Sigmoid colon (tissue), 7 donors: ENCODE results near the gene ATXN1. TPM values are rescaled to one million over a fixed set of nuclear protein-coding genes. Genes with fewer than 3 reads are reported as not detected.

Experiments
- DNase-seq: peaks from one replicate; pipeline ENCODE4 v3.0.0-alpha.2; 2019
- H3K27ac ChIP-seq, 4 donors: fragments of 200-600 bp; sonication (generic); one replicate each; pipeline ENCODE4 v1.5.1; 2016 to 2019; ENCODE audit warnings: mild to moderate bottlenecking in 1 of 4
- H3K27me3 ChIP-seq, 3 donors: fragments of 200-600 bp; sonication (generic); one replicate each; pipeline ENCODE4 v1.5.1; 2019; ENCODE audit warnings: mild to moderate bottlenecking in 1 of 3
- H3K36me3 ChIP-seq, 4 donors: fragments of 200-600 bp; sonication (generic); one replicate each; pipeline ENCODE4 v1.5.1; 2016 to 2019
- H3K4me1 ChIP-seq, 4 donors: fragments of 200-600 bp; sonication (generic); one replicate each; pipeline ENCODE4 v1.5.1; 2017 to 2019
- H3K4me3 ChIP-seq, 4 donors: fragments of 200-600 bp; sonication (generic); one replicate each; pipeline ENCODE4 v1.5.1; 2017 to 2019; ENCODE audit warnings: mild to moderate bottlenecking in 2 of 4, moderate library complexity in 1 of 4
- H3K9me3 ChIP-seq, 4 donors: fragments of 200-600 bp in 3 of 4; sonication (generic) in 3 of 4; one replicate each; pipeline versions ENCODE4 v1.5.1 to v1.6.1; 2013 to 2019
- CTCF ChIP-seq, 4 experiments: fragments of 450-650 bp in 3 of 4; fragments of 200-600 bp in 1 of 4; IDR thresholded peaks; one replicate each; pipeline ENCODE4 v1.5.1; 2016 to 2019; ENCODE audit warnings: antibody characterized with exemption in 4 of 4, mild to moderate bottlenecking in 3 of 4, moderate library complexity in 2 of 4
- EP300 ChIP-seq, 4 donors: sonication (generic); formaldehyde crosslinking; IDR thresholded peaks; one replicate each; pipeline ENCODE4 v1.6.1; 2017; ENCODE audit warnings: antibody characterized with exemption in 4 of 4
- POLR2A ChIP-seq, 2 donors: fragments of 450-650 bp; IDR thresholded peaks; one replicate each; pipeline ENCODE4 v1.6.1; 2016; ENCODE audit warnings: antibody characterized with exemption in 2 of 2, mild to moderate bottlenecking in 2 of 2, moderate library complexity in 2 of 2
- POLR2AphosphoS5 ChIP-seq, 4 donors: sonication (generic); formaldehyde crosslinking; IDR thresholded peaks; one replicate each; pipeline ENCODE4 v1.6.1; 2017; ENCODE audit warnings: antibody characterized with exemption in 4 of 4
- WGBS, 2 donors: extraction: QIAGEN DNeasy Blood & Tissue Kit; methylation state at CpG; one replicate each; pipeline ENCODE4 v1.1.7; 2013; 5-methylcytosine and 5-hydroxymethylcytosine counted together
- intact Hi-C: fragments of 100-400 bp; cut with DNase I; formaldehyde crosslinking; loops from one replicate; pipeline ENCODE4 v1.15.1; 2023
- polyA plus RNA-seq, 3 donors: library from polyadenylated mRNA; stranded (reverse); fragments of 200-250 nt; gene quantifications; one replicate each; pipeline ENCODE4 v1.2.3, GENCODE V29; 2013
- total RNA-seq, 4 donors: library from RNA; depleted of rRNA; stranded (reverse); fragments of >200 nt; gene quantifications; one replicate each; pipeline ENCODE4 v1.1.0, GENCODE V29; 2016
- donor health status: healthy with polysubstance abuse.
- donor health status: Bipolar disorder and iron deficiency.
- donor health status: healthy.

The ATXN1 gene
- total and polyA plus RNA-seq, 7 donors: 4.8 to 95.3 (median 37.7) TPM

GRCh38 chr6:16770701-16771569 lies 9.7 kb upstream of the ATXN1 start:
- peaks cover 0 to 53% (median 50%) of the 10 kb centered on the region in 4 donors for H3K4me1 ChIP-seq
- peak overlapping the region; percentile 64 to 99 (median 86) for H3K27ac ChIP-seq
- TF ChIP-seq POLR2A (IDR thresholded peaks at IDR 0.05) (no peak), CTCF (IDR thresholded peaks at IDR 0.05) (peak; percentile 73 to 87 (median 84)), EP300 (IDR thresholded peaks at IDR 0.05) (peak in 1 of 4 donors; percentile 88), POLR2AphosphoS5 (IDR thresholded peaks at IDR 0.05) (peak in 1 of 4 donors; percentile 75)
- H3K27me3 ChIP-seq: no peaks in the 10 kb centered on the region
- 28 to 34% methylated on average over 16 of the region's 16 CpGs for WGBS, 2 donors
- H3K9me3 ChIP-seq: no peaks in the 10 kb centered on the region
- H3K36me3 ChIP-seq: no peaks in the 10 kb centered on the region
- intact Hi-C loops: loop anchor here (2.0 kb wide), 1 partner anchor 316 kb away; no protein-coding TSS in a partner anchor
- DNase-seq: peak; percentile 92
- no peak overlapping the region for H3K4me3 ChIP-seq

GRCh38 chr6:16769986-16770376 lies 8.7 kb upstream of the ATXN1 start:
- H3K4me1 ChIP-seq: peaks cover 0 to 61% (median 58%) of the 10 kb centered on the region in 4 donors
- 77 to 82% methylated on average over 5 of the region's 5 CpGs for WGBS, 2 donors

DNA sequence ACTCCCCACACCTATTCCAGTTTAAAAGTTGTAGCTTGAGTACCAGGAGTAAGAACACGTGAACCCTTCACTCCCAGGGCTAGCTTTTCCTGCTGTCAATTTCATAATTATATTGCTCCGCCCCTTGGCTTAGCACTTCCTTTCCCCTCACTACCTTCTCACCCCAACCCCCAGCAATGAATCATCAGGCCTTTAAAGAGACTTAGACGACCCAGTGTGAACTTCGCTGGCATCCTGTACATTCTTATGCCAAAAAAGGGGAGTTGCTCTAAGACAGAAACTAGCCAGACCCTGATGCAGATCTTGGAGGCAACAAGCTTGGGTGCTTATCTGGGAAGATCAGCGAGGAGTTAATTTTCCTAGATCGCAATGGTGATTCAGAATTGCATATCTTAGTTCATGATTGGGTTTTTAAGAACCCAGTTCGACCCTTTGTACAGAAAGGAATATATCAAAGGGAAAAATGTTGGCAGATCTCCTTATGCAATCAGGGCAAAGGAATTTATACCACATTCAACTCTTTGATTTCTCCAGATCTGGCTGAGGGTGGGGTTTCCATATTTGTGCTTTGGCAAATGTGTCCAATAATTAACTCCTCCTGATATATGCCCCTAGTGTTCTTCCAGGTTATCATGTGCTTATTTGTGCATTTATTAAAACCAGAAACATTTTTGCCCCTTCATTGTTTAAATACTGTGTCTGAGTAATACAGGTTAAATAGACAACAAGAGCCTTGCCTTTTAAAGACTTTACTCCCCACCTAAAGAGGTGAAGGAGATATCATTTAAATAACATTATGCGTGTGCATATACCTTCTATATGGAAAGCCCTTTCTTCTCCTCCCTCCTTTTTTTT lies 8.1 kb upstream of the ATXN1 start:
- TF ChIP-seq POLR2AphosphoS5 (IDR thresholded peaks at IDR 0.05) (peak; percentile 24 to 82 (median 71)), EP300 (IDR thresholded peaks at IDR 0.05) (peak in 2 of 4 donors; percentile 69 to 70), POLR2A (IDR thresholded peaks at IDR 0.05) (no peak), CTCF (IDR thresholded peaks at IDR 0.05) (no peak)
- intact Hi-C loops: loop anchor here (2.0 to 10.0 kb wide), 2 partner anchors 365 to 437 kb away; no protein-coding TSS in a partner anchor
- peaks cover 0 to 67% (median 63%) of the 10 kb centered on the region in 4 donors for H3K4me1 ChIP-seq
- peak overlapping the region; percentile 64 to 99 (median 86) for H3K27ac ChIP-seq
- peak; percentile 68 for DNase-seq
- no peak overlapping the region for H3K4me3 ChIP-seq
- WGBS, 2 donors: 21 to 29% methylated on average over 8 of the region's 8 CpGs
- H3K9me3 ChIP-seq: no peaks in the 10 kb centered on the region
- no peaks in the 10 kb centered on the region for H3K27me3 ChIP-seq
- H3K36me3 ChIP-seq: no peaks in the 10 kb centered on the region

More at GRCh38 chr6:16769986-16770376, 8.7 kb upstream of the ATXN1 start:
- Histone ChIP-seq H3K4me3 (no peak overlapping the region), H3K27ac (peak overlapping the region; percentile 64 to 99 (median 86)), H3K9me3 (no peaks in the 10 kb centered on the region), H3K36me3 (no peaks in the 10 kb centered on the region), H3K27me3 (no peaks in the 10 kb centered on the region)
- DNase-seq: no peak
- intact Hi-C loops: loop anchor here (2.0 to 10.0 kb wide), 3 partner anchors 317 to 437 kb away; no protein-coding TSS in a partner anchor
- TF ChIP-seq POLR2A (IDR thresholded peaks at IDR 0.05): no peak
- no peak for TF ChIP-seq POLR2AphosphoS5 (IDR thresholded peaks at IDR 0.05)

- Histone ChIP-seq H3K27me3 (no peaks in the 10 kb centered on the region), H3K9me3 (no peaks in the 10 kb centered on the region), H3K36me3 (no peaks in the 10 kb centered on the region), H3K27ac (peak overlapping the region; percentile 64 to 99 (median 86)), H3K4me1 (peaks cover 0 to 76% (median 68%) of the 10 kb centered on the region in 4 donors), H3K4me3 (no peak overlapping the region)
- no peak for TF ChIP-seq CTCF (IDR thresholded peaks at IDR 0.05)
- no peak for TF ChIP-seq POLR2A (IDR thresholded peaks at IDR 0.05)
- TF ChIP-seq EP300 (IDR thresholded peaks at IDR 0.05): no peak
- no peak for TF ChIP-seq POLR2AphosphoS5 (IDR thresholded peaks at IDR 0.05)
- intact Hi-C loops: loop anchor here (2.0 to 10.0 kb wide), 2 partner anchors 364 to 436 kb away; no protein-coding TSS in a partner anchor
- WGBS, 2 donors: 43 to 69% methylated on average over 3 of the region's 3 CpGs
- DNase-seq: no peak
Measured at GRCh38 chr6:16768477-16768830, 7.2 kb upstream of the ATXN1 start.
